Smooth muscle cell of trachea (primary cell): ENCODE results near the gene CABP1. TPM values are rescaled to one million over a fixed set of nuclear protein-coding genes. Genes with fewer than 3 reads are reported as not detected.

Experiments
- total RNA-seq: library from RNA; depleted of rRNA; stranded (reverse); fragments of >200 nt; gene quantifications from 2 replicates; pipeline ENCODE4 v1.2.1, GENCODE V29; 2014

The CABP1 gene
- 0.66 and 1.9 TPM in 2 replicates for total RNA-seq

GRCh38 chr12:120639771-120640721 lies at the start of gene CABP1:
CABP1 (plus strand) TSS chr12:120640626; CDS start chr12:120640686, 60 bp downstream.

GRCh38 chr12:120686690-120687577 lies 46.5 kb downstream of the CABP1 start, which contains the start of gene MLEC:
MLEC (plus strand) TSS chr12:120687149; CDS start chr12:120687297, 148 bp downstream.

GRCh38 chr12:120710031-120710804 lies 69.8 kb downstream of the CABP1 start, which contains the start of gene UNC119B:
UNC119B (plus strand) TSS chr12:120710458; CDS start chr12:120710475, 17 bp downstream.

Other genes starting within 250 kb of the CABP1 start
- 593 and 630 TPM in 2 replicates for gene COX6A1, start 202.5 kb upstream of the CABP1 start, total RNA-seq
- gene TRIAP1, start 194.2 kb upstream of the CABP1 start, total RNA-seq: 23.0 and 24.9 TPM in 2 replicates
- gene GATC, start 194.2 kb upstream of the CABP1 start, total RNA-seq: 17.4 and 23.4 TPM in 2 replicates
- 162 and 218 TPM in 2 replicates for gene SRSF9, start 170.9 kb upstream of the CABP1 start, total RNA-seq
- 178 and 248 TPM in 2 replicates for gene DYNLL1, start 144.5 kb upstream of the CABP1 start, total RNA-seq
- gene COQ5, start 111.5 kb upstream of the CABP1 start, total RNA-seq: 33.1 and 46.1 TPM in 2 replicates
- 173 and 233 TPM in 2 replicates for gene RNF10, start 106.3 kb upstream of the CABP1 start, total RNA-seq
- gene POP5, start 59.2 kb upstream of the CABP1 start, total RNA-seq: 32.4 and 63.1 TPM in 2 replicates
- gene MLEC, start 46.5 kb downstream of the CABP1 start, total RNA-seq: 136 and 137 TPM in 2 replicates
- 27.1 and 41.4 TPM in 2 replicates for gene UNC119B, start 69.8 kb downstream of the CABP1 start, total RNA-seq
- 17.6 and 27.0 TPM in 2 replicates for gene ACADS, start 85.2 kb downstream of the CABP1 start, total RNA-seq